Body of pancreas (tissue), 4 donors: ENCODE data around the gene EFNB1. TPM values are rescaled to one million over a fixed set of nuclear protein-coding genes. Genes with fewer than 3 reads are reported as not detected.

Source experiments
- ATAC-seq: fragments of 150-250 bp; one replicate; pipeline ENCODE4 v1.9.1; 2016
- DNase-seq, 4 donors: peaks; one replicate each; pipeline ENCODE4 v3.0.0-alpha.2; 2019
- H3K27ac ChIP-seq, 4 donors: fragments of 200-600 bp; sonication (generic); 1 replicate in 3 of 4; 2 replicates in 1 of 4; pipeline versions ENCODE4 v1.5.1 to v1.6.1; 2016 to 2019; ENCODE audit warnings: mild to moderate bottlenecking in 1 of 4, mixed read lengths in 1 of 4, moderate library complexity in 1 of 4
- H3K27me3 ChIP-seq, 2 donors: fragments of 200-600 bp; sonication (generic); one replicate each; pipeline ENCODE4 v1.6.0; 2016; ENCODE audit warnings: mild to moderate bottlenecking in 1 of 2
- H3K36me3 ChIP-seq, 2 donors: fragments of 200-600 bp; sonication (generic); replicated peaks in 1 of 2; 2 replicates each; pipeline ENCODE4 v1.5.1; 2016; ENCODE audit warnings: low read depth in 2 of 2; ENCODE audit not compliant: insufficient read depth in 1 of 2
- H3K4me1 ChIP-seq: fragments of 200-600 bp; sonication (generic); one replicate; pipeline ENCODE4 v1.6.0; 2016
- H3K4me3 ChIP-seq, 2 donors: fragments of 200-600 bp; sonication (generic); 1 replicate in 1 of 2; 2 replicates in 1 of 2; pipeline ENCODE4 v1.5.1; 2016 to 2019
- H3K9me3 ChIP-seq, 3 donors: fragments of 200-600 bp; sonication (generic); 1 replicate in 2 of 3; 2 replicates in 1 of 3; pipeline ENCODE4 v1.5.1; 2016
- CTCF ChIP-seq, 7 experiments: fragments of 450-650 bp in 4 of 7; fragments of 200-600 bp in 3 of 7; sonication (generic) in 3 of 7; IDR thresholded peaks; one replicate each; pipeline ENCODE4 v1.5.1; 2016 to 2019; ENCODE audit warnings: antibody characterized with exemption in 7 of 7
- POLR2A ChIP-seq, 3 donors: fragments of 450-650 bp; IDR thresholded peaks; one replicate each; pipeline ENCODE4 v1.6.1; 2016; ENCODE audit warnings: antibody characterized with exemption in 3 of 3, mild to moderate bottlenecking in 2 of 3
- WGBS, 2 donors: methylation state at CpG; one replicate each; pipeline ENCODE4 v1.1.5; 2017; 5-methylcytosine and 5-hydroxymethylcytosine counted together
- intact Hi-C: fragments of 100-400 bp; cut with DNase I; formaldehyde crosslinking; loops from one replicate; pipeline ENCODE4 v1.15.1; 2023
- total RNA-seq, 2 donors: library from RNA; depleted of rRNA; stranded (reverse); fragments of >200 nt; gene quantifications; one replicate each; pipeline ENCODE4 v1.1.0, GENCODE V29; 2016

EFNB1 gene
- total RNA-seq, 2 donors from 2014 or later, result 10.9 to 12.5 TPM

GRCh38 chrX:68876731-68877130, 47.9 kb downstream of the EFNB1 start:
- ATAC-seq (no peak), DNase-seq (no peak)
- H3K27ac ChIP-seq, result no peak overlapping the region
- WGBS, 2 donors, result 80 to 83% methylated on average over 1 to 4 of the region's 6 CpGs
- no peaks in the 10 kb centered on the region for H3K27me3 ChIP-seq
- no peaks in the 10 kb centered on the region for H3K36me3 ChIP-seq
- TF ChIP-seq CTCF (IDR thresholded peaks at IDR 0.05) (no peak), POLR2A (IDR thresholded peaks at IDR 0.05) (no peak)
- H3K9me3 ChIP-seq, result no peaks in the 10 kb centered on the region
- intact Hi-C loops, result no loop called here
- H3K4me3 ChIP-seq, result no peak overlapping the region
- no peaks in the 10 kb centered on the region for H3K4me1 ChIP-seq

GRCh38 chrX:68877606-68878005, 48.8 kb downstream of the EFNB1 start:
- H3K27me3 ChIP-seq, result no peaks in the 10 kb centered on the region
- H3K9me3 ChIP-seq, result no peaks in the 10 kb centered on the region
- H3K36me3 ChIP-seq, result no peaks in the 10 kb centered on the region
- no peaks in the 10 kb centered on the region for H3K4me1 ChIP-seq
- 89 to 90% methylated on average over 2 to 8 of the region's 9 CpGs for WGBS, 2 donors
- H3K4me3 ChIP-seq, result no peak overlapping the region
- no peak for DNase-seq
- no peak for ATAC-seq
- TF ChIP-seq POLR2A (IDR thresholded peaks at IDR 0.05), result no peak
- TF ChIP-seq CTCF (IDR thresholded peaks at IDR 0.05), result no peak
- intact Hi-C loops, result no loop called here
- H3K27ac ChIP-seq, result no peak overlapping the region

GRCh38 chrX:68878977-68879645, 50.3 kb downstream of the EFNB1 start:
- Histone ChIP-seq H3K9me3 (no peaks in the 10 kb centered on the region), H3K27me3 (no peaks in the 10 kb centered on the region), H3K27ac (no peak overlapping the region), H3K36me3 (no peaks in the 10 kb centered on the region), H3K4me1 (no peaks in the 10 kb centered on the region), H3K4me3 (no peak overlapping the region)
- DNase-seq (no peak), ATAC-seq (no peak)
- TF ChIP-seq CTCF (IDR thresholded peaks at IDR 0.05) (no peak), POLR2A (IDR thresholded peaks at IDR 0.05) (no peak)
- intact Hi-C loops, result no loop called here
- 78 to 100% methylated on average over 1 to 8 of the region's 11 CpGs for WGBS, 2 donors

- no peaks in the 10 kb centered on the region for H3K27me3 ChIP-seq
- H3K27ac ChIP-seq, result no peak overlapping the region
- no peak for ATAC-seq
- no peak for DNase-seq
- H3K4me1 ChIP-seq, result no peaks in the 10 kb centered on the region
- H3K36me3 ChIP-seq, result no peaks in the 10 kb centered on the region
- intact Hi-C loops, result no loop called here
- TF ChIP-seq CTCF (IDR thresholded peaks at IDR 0.05) (no peak), POLR2A (IDR thresholded peaks at IDR 0.05) (no peak)
- H3K4me3 ChIP-seq, result no peak overlapping the region
- 60 to 97% methylated on average over 2 to 4 of the region's 9 CpGs for WGBS, 2 donors
- H3K9me3 ChIP-seq, result no peaks in the 10 kb centered on the region
These were observed 52.2 kb downstream of the EFNB1 start for GRCh38 chrX:68880846-68881552.
